NCI-H345 (cell line): Measurements from ENCODE around the gene GALNT12.

Experiments
- DNase-seq: peaks from one replicate; lab custom pipeline; 2025; lab: John Stamatoyannopoulos, UW

The GALNT12 gene

GRCh38 chr9:98783518-98784226, 23.8 kb upstream of the GALNT12 start:
- no peak for DNase-seq

DNA sequence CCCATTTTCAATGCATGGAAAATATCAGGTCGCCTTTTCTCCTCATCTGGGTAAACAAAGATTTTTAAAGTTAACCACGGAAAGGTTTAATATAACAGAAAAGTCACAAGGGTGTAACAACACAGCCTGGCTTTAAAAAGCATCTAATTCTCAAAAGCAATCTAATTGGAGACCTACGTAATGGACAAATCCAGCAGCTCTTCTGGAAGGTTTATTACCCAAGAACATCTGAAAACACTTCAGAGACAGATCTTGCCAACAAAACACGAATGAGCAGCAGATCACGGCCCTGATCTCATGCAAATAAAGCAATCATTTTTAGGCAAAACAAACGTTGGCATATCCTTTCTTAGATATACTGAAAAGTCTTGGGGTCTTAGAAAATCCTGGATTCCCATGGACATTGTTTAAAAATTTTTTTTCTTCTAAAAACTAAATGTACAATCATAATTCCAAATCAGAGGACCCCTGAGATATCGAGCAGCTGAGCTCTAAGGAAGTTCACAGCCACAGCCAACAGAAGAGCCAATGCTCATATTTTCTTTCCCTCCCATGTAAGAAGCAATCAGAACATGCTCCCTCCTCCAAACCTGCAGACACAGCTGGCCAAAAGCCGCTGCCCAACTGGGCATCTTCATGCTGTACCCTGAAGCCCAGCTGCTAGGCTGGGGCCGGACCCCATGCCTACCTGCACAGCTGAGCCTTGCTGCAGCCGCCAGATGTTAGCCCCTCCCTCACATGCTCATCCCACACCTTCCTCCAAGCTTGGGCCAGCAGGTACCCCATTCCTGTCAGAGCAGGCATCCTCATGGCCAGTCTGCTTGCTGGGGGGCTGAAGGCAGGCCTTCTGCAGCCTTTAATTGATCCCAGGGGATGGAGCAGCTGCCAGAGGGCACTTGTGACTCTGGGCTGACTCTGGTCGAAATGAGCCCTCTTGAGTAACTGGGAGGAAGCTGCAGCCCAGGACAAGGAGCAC, 22.4 kb upstream of the GALNT12 start:
- DNase-seq: no peak

GRCh38 chr9:98786750-98787510, 20.5 kb upstream of the GALNT12 start:
- DNase-seq: no peak

- no peak for DNase-seq
Measured at GRCh38 chr9:98787766-98788335, 19.6 kb upstream of the GALNT12 start.

GRCh38 chr9:98789483-98790133, 17.9 kb upstream of the GALNT12 start:
- no peak for DNase-seq

GRCh38 chr9:98790134-98790841, 17.2 kb upstream of the GALNT12 start:
- DNase-seq: no peak

- DNase-seq: peak; percentile 32
Measured at GRCh38 chr9:98790842-98791607, 16.4 kb upstream of the GALNT12 start.

DNA sequence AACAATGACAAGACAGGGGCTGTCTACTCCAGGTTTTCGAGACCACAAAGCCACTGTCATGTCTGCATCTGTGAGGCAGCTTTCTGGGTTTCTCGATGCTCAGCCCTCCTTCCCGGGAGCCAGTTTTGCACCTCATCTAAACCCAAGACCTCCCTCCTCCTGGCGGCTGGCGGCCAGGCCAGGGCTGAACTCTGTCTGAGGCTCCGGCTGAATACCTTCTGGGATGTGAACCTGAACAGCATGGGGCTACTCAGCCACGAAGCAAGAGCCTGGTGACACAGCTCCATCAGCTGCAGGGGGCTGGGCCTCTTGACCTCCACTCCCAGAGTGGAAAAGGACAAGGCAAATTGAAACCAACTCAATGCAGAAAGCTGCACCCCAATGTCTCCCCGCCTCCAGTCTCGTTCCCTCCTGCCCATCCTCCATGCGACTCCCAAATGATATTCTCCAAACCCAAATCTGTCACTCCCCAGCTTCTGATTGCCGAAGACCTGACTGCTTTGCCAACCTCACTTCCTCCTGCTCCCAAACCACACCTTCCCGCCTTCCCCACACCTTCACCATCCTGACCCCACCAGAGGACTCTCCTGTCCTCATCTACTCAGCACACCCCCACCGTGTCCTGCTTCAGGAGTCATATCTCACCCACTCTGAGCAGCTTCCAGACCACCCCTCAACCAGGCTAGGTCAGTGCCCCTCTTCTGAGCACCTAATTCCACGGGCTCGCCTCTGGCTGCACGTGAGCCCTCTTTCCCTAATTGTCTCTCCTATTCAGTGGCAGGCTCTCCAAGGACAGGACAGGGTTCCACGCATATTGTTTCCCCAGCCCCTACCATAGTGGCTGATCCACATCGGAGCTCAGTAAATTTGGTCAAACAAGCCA, 15.6 kb upstream of the GALNT12 start:
- DNase-seq: no peak

- DNase-seq: no peak
Measured at GRCh38 chr9:98793031-98793430, 14.4 kb upstream of the GALNT12 start.

DNA sequence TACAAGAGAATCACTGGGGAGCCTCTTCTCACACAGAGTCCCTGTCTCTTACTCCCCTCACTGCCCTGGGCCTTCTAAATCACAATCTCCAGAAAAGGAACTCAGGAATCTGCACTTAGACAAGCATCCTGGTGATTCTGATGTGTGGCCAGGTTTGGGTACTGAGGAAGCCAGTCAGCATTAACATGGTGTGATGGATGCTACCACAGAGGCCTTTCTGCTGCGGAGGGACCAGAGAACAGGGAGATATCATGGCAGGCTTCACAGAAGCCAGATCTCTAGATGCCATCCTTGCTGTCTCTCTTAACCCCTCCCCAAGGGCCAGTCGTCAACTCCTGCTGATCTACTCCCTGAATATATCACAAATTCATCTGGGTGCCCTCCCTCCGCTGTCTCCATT, 12.7 kb upstream of the GALNT12 start:
- no peak for DNase-seq

GRCh38 chr9:98795295-98795955, 12.0 kb upstream of the GALNT12 start:
- no peak for DNase-seq

GRCh38 chr9:98795970-98796363, 11.5 kb upstream of the GALNT12 start:
- DNase-seq: no peak

- DNase-seq: peak; percentile 85
Measured at GRCh38 chr9:98796364-98797101, 10.9 kb upstream of the GALNT12 start, which contains the start of gene ANKS6. Gene ANKS6 (minus strand): TSS chr9:98796555. CDS start chr9:98796491, 64 bp downstream.

DNA sequence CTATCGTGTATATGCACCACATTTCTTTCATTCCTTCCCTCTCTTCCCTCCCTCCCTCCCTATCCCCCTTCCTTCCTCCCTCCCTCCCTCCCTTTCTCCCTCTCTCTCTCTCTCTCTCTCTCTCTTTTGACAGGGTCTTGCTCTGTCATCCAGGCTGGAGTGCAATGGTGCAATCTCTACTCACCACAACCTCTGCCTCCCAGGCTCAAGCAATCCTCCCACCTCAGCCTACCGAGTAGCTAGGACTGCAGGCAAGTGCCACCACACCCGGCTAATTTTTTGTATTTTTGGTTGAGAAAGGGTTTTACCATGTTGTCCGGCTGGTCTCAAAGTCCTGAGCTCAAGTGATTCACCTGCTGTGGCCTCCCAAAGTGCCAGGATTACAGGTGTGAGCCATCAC, 10.0 kb upstream of the GALNT12 start:
- DNase-seq: no peak

DNA sequence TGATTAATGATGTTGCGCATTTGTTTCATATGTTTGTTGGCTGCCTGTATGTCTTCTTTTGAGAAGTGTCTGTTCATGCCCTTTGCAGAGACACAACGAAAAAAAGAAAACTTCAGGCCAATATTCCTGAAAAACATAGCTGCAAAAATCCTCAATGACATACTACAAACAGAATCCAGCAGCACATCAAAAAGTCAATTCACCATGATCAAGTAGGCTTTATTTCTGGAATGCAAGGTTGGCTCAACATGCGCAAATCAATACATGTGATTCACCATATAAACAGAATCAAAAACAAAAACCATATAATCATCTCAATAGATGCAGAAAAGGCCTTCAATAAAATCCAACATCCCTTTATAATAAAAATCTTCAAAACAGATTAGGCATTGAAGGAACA, 9.2 kb upstream of the GALNT12 start:
- no peak for DNase-seq

GRCh38 chr9:98801561-98801960, 5.9 kb upstream of the GALNT12 start:
- no peak for DNase-seq

GRCh38 chr9:98801969-98802371, 5.5 kb upstream of the GALNT12 start:
- DNase-seq: no peak

DNA sequence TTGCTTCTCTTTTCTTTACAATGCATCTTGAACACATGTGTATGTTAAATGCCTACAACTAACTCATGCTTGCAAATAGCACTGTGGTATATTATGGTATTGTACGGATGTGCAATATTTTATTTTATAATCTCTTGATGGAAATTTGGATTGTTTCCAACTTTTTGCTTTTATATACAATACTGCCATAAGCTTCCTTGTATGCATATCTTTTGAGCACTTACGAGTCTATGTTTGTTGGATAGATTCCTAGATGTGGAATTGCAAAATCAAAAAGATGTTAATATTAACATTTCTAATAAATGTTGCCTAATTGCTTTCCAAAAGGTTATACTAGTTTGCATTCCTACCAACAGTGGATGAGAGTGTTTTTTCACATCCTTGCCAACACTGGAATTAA, 3.4 kb upstream of the GALNT12 start:
- no peak for DNase-seq
